HG03378 (cell line): ENCODE results near the gene RNU5D-1.
"Not testable (repeated sequence)": the region's sequence is repeated elsewhere in the genome, so short reads cannot be mapped to it uniquely, and the experiment has no call there.

Experiments
- ATAC-seq: cut with Tn5 transposase; IDR thresholded peaks from one replicate; pipeline ENCODE4 v1.9.1; 2021; ENCODE audit warnings: mild to moderate bottlenecking, moderate library complexity; ENCODE audit not compliant: unreplicated experiment

Gene RNU5D-1

DNA sequence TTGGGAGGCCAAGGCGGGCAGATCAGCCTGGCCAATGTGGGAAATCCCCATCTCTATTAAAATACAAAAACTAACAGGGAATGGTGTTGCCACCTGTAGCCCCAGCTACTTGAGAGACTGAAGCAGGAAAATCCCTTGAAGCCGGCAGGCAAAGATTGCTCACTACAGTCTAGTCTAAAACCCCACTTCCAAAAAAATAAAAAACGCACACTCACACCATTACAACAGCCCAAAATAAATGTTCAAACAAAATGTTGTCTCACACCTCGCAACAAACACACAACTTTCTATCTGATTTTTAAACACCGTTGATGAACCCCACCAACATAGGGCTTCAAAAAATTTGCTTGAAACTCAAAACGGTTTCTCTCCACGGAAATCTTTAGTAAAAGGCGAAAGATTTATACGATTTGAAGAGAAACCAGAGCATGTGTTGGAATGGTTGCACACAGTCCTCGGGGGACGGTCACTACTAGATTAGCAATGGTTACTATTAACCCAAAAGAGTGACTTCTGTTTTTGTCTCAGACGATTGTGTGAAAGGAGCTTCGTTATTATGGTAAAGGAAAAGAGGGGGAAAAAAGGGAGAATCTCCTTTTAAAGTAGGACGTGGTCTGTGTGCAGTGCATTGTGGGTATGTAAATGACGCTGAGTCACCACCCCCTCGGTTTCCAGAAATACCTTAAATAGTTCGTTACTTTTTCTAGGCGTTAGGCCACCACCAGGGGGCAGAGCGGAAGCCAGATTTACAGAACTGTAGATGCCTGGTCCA, at the start of gene RNU5D-1:
Gene RNU5D-1, minus strand, starts transcription at position 430 of the 772 bp plus-strand sequence.
- peak; percentile 68 for ATAC-seq

GRCh38 chr1:44780583-44781121, 49.7 kb upstream of the RNU5D-1 start:
- no peak for ATAC-seq

DNA sequence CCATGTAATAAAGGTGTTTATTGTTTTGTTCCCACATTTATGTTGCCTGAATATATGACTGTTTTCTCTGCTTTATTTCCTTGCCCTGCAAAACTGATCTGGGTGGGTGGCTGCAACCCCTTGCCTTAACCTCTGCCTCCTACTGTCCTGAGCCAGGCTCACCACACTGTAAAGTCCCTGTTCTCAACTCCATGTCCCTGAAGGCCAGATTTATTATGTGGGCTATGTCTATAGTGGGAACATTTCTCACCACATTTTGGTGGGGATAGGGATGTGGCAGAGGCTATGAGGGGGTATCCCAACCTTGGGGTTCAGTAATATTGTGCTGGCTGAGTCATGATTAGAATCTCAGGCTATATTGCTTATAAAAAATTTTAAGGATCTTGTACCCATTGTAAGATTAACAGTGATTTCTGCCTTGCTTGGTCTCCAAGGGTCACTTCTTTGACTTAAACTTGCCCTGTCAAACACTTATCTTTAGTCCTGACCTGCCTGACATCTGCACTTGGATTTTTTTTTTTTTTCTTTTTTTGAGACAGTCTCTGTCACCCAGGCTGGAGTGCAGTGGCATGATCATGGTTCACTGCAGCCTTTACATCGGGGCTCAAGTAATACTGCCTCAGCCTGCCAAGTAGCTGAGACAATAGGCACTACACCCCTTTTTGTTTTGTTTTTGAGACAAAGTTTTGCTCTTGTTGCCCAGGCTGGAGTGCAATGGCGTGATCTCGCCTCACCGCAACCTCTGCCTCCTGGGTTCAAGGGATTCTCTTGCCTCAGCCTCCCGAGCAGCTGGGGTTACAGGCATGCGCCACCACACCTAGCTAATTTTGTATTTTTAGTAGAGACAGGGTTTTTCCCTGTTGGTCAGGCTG, 48.0 kb upstream of the RNU5D-1 start:
- no peak for ATAC-seq

DNA sequence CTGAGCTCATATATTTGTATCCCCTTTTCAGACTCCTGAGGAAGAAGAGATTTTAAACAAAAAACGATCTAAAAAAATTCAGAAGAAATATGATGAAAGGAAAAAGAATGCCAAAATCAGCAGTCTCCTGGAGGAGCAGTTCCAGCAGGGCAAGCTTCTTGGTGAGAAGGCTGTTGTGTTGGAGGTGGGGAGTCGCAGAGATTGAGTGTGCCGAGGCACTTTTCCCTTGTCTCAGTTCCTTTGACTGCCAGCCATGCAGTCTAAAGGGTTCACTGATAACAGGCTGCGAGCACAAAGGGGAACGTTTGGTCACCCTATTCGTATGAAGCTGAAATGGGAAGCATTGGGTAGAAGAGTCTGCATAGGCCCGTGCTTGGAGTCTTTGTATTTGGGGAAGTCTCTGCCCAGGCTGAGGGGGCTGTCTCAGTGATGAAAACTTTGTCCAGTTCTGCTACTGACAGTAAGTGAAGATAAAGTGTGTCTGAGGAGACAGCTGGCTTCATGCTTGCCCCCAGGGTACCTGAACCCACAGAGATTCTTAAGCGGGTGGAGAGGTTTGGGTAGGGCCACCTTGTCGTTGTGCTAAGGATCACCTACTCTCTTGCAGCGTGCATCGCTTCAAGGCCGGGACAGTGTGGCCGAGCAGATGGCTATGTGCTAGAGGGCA, 47.1 kb upstream of the RNU5D-1 start:
- ATAC-seq: no peak

DNA sequence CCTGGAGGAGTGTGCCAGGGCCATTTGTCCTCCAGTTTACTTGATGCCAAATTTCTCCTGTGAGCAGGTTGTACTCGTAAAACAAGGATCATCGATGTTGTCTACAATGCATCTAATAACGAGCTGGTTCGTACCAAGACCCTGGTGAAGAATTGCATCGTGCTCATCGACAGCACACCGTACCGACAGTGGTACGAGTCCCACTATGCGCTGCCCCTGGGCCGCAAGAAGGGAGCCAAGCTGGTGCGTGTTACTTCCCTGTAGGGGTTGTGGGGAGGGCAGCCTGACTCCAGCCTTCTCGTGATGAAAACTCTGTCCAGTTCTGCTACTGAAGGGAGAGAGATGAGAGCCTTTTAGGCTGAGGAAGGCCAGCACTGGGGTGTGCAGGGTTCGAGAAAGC, 46.6 kb upstream of the RNU5D-1 start:
- ATAC-seq: no peak

DNA sequence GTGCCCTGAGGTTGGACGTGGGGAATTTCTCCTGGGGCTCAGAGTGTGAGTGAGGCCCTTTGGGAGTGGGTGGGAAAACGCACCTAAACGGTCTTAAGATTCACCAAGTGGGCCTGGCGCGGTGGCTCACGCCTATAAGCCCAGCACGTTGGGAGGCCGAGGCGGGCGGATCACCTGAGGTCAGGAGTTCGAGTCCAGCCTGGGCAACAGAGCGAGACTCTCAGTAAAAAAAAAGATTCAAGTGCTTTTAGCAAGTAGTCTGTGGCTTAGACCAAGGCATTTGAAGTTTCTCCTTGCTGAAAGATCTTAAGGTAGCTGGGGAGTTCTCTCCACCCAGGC, 45.7 kb upstream of the RNU5D-1 start:
- ATAC-seq: no peak

DNA sequence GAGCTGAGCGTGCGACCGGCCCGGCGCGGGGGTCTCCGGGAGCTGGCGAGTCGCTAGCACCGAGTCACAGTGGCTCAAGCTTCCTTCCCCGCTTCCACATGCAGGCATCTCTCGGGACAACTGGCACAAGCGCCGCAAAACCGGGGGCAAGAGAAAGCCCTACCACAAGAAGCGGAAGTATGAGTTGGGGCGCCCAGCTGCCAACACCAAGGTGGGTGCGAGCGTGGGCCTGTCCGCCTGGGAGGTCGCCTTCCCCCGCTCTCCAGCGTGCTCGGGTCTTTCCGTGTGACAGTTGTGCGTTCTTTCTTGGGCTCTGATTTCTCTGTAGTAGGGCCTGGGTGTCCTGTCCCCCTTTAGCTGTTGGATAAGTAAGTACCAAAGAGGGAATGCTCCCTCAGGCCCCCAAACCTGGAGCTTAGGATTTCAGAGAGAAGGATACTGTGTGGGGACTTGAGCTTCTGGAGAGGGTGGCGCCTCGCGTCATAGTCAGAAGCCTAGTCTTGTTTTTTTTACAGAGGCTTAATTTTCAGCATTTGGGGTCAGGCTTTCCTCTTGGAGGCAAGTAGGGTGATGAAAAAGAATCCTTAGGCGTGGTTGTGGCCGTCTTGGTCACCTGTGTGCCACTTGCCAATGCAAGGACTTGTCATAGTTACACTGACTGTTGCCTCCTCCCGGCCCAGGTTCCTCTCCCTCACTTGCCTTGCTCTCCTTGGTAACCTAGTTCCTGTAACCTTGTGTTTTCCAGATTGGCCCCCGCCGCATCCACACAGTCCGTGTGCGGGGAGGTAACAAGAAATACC, 45.2 kb upstream of the RNU5D-1 start:
- ATAC-seq: peak; percentile 11

DNA sequence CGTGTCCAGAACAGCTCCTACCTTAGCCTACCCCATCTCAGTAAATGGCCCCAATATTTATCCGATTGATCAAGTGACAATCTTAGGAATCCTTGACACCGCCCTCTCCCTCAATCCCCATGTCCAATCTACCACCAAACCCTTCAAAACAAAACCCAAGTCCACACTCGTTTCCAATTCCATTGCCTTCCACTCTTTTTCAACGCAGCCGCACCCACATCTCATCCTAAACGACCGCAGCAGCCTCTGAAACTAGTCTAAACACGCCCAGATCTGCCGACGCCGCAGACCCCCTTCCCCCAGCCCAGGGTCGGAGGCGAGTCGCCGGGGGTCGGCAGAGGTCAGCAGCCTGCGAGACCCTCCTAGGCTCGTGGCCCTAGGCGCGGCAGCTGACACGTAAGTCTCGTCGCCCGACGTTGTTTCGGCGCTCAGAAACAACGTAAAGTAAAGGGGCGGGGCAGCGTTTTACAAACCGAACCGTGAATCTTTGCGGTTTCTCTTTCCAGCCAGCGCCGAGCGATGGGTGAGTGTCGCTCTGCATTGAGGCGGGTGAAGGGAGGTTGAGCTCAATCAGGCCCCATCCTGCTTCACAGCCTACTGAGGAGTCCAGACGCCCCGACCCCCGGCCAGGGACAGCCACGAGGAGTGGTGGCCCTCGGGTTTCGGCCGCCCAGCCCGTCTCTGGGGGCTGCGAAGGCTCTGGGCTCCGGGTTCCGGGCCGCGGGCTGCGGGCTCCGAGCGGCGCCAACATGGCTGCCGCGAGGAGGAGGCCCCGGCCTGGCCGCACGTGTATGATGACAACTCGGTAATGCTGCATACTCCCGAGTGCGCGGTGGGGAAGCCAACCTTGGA, 44.3 kb upstream of the RNU5D-1 start, which contains the start of gene RPS8:
Gene RPS8, plus strand, starts transcription at position 463 of the 852 bp plus-strand sequence. Its CDS starts 57 bp downstream, at position 520.
- ATAC-seq: peak; percentile 70

- not testable (repeated sequence) for ATAC-seq
Measured at GRCh38 chr1:44766421-44766820, 35.5 kb upstream of the RNU5D-1 start.

- no peak for ATAC-seq
Measured at GRCh38 chr1:44760876-44761275, 29.9 kb upstream of the RNU5D-1 start.

GRCh38 chr1:44759077-44759476, 28.1 kb upstream of the RNU5D-1 start:
- no peak for ATAC-seq

GRCh38 chr1:44757420-44757819, 26.4 kb upstream of the RNU5D-1 start:
- no peak for ATAC-seq

DNA sequence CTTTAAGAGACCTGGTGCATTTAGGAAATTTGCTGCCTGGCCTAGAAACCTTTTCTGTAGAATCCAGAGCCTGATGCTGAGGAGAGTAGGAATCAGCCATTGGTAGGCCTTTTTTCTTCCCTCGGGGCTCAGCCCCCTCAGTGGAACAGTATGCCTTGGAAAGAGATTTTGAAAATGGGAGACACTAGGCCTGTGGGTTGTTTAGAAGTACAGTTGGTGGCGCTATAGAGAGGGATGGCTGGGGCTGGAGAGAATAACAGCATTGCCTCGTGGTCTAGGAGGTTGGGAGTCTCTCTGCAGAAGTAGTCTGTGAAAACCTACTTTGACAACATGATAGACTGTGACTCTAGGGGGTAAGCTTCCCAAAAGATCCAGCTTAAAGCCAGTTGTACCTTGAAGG, 16.9 kb upstream of the RNU5D-1 start:
- no peak for ATAC-seq

GRCh38 chr1:44743211-44743610, 12.2 kb upstream of the RNU5D-1 start:
- ATAC-seq: no peak

DNA sequence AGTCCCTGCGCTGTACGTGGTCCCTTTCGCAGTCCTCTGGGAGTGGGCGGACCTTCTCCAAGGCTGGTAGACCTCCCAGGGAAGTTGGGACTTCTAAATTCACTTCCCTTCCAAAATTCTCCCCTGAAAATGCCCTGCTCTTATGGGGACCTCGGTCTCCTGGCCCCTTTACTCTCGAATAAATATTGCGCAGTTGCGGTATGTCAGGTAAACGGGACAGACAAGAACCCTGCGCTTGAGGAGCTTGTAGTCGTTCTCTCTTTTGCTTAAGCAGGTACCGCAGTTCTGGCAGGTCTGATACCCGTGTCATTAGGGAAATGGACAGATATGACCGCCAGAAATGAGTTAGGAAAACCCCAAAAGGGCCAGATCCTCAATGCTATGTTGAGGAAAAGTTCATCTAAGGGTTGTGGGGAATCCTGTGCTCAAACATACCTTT, 9.2 kb upstream of the RNU5D-1 start:
- ATAC-seq: no peak

DNA sequence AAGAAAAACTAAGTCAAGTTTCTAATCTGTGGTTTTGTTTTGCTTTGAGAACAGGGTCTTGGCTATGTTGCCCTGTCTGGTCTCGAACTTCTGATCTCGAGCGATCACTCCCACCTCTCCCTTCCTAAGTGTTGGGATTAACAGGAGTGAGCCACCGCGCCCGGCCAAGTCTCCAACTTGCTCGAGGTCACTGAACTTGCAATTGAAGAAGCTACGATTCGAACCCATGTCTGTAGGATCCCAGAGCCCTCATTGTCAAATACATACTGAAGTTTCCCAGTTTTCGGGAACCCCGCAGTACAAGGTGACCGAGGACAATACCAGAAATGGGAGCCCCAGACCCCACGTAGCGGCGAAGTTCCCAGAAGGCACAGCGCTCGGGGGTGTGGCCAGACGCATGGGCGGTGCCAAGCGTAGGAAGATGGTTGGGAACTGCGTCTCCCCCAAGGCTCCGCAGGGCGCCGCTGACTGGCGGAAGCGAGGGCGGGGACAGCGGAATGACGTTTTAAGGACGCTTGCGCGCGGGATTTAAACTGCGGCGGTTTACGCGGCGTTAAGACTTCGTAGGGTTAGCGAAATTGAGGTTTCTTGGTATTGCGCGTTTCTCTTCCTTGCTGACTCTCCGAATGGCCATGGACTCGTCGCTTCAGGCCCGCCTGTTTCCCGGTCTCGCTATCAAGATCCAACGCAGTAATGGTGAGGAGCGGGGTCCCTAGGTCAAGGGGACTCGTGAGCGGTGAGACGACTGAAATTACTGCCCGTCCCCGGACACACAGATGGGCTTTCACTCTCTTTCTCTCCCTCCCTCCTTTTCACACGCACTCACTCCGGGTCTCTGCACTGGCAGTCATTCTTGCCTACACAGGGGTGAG, 8.6 kb upstream of the RNU5D-1 start, which contains the start of gene KIF2C:
Gene KIF2C, plus strand, starts transcription at position 531 of the 872 bp plus-strand sequence. Its CDS starts 96 bp downstream, at position 627.
- ATAC-seq: peak; percentile 86

DNA sequence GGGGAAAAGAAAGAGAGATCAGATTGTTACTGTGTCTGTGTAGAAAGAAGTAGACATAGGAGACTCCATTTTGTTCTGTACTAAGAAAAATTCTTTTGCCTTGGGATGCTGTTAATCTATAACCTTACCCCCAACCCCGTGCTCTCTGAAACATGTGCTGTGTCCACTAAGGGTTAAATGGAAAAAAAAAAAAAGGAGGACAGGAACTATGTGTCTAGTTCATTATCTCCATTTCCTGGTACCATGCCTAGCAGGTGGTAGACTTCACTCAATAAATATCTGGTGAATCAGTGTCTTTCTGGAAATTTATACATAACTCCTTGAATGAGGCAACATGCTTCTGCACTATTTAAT, 8.0 kb upstream of the RNU5D-1 start:
- not testable (repeated sequence) for ATAC-seq

- no peak for ATAC-seq
Measured at GRCh38 chr1:44735992-44736391, 5.0 kb upstream of the RNU5D-1 start.
